Middle frontal gyrus (tissue), 1 donor: ENCODE data around the gene DROSHA.
"Not testable (repeated sequence)": the region's sequence is repeated elsewhere in the genome, so short reads cannot be mapped to it uniquely, and the experiment has no call there.

ENCODE experiments used
- DNase-seq: peaks from one replicate; pipeline ENCODE4 v3.0.0-alpha.2; 2015; ENCODE audit warnings: low spot score; ENCODE audit errors: extremely low spot score

DROSHA gene

GRCh38 chr5:31415960-31416359 is 115.9 kb downstream of the DROSHA start:
- no peak for DNase-seq

DNA sequence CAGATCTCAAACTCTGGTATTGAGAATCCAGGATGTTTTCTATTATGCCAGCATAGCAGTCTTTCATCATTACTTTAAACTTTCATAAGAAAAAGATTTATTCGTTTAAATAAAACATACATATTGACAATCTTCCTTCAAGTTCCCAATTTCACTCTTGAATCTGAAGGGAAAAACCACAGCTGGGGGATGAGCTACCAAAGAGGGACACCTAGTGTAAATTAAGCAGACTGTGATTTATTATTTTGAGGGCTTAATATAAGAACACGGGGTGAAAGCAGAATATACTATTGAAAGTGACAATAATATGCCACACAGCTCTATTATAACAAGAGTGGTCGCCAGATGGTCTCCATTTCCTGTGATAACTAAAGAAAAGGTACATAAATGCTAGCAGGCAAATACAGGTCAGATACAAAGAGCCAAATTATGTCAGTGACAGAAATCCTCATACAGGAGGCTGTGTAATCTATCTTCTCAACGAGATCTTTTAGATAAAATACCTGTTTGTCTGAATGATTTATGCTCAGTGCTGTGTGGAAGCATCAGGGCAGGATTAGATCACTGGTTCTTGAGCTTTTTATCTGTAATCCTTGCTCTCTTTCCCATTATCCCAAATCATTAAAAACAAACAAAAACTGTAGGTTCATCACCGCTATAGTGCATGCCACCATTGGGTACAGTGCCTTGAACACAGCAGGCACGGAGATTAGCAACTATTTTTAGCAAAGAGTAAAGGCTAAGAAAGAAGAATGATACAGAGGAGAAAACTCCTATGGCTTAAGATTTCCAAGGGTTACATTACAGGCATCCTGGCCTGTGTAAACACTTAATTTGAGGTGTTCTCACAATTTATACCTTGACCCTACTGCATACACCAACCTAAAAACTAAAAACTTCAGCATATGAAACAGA is 116.6 kb downstream of the DROSHA start:
- no peak for DNase-seq

DNA sequence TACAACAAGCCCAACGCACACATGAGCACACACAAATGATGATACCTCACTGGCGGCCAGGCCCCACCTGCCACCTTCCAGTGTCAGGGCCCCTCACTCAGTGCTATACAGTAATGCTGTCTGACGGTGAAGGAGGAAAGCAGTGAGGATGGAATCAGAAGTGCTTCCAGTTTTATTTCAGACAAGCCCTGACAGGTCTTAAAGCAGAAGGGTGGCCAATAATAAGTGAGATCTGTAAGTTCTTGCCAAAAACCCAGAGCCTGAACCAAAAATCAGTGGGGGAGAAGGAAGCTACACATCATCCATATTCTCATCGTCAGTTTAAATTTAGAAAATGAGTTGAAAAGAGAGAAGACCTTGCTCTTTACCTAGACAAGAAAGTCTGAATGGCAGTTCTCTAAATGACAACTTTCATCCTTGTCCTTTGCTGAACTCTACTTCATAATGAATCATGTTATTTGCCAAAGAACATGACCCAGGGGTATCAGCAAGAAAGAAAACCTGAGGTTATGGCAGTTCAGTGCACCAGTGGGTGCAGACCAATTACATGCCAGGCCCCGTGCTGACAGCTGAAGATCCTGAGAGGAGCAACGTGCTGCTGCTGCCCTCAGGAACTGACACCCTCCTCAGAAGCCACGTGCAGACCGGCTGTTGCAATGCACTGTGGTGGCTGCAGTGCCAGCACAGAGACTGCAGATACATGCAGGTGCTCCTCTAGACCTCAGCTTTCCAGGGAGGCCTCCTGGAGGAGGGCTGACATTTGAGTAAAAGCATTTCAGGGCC is 118.7 kb downstream of the DROSHA start:
- no peak for DNase-seq

DNA sequence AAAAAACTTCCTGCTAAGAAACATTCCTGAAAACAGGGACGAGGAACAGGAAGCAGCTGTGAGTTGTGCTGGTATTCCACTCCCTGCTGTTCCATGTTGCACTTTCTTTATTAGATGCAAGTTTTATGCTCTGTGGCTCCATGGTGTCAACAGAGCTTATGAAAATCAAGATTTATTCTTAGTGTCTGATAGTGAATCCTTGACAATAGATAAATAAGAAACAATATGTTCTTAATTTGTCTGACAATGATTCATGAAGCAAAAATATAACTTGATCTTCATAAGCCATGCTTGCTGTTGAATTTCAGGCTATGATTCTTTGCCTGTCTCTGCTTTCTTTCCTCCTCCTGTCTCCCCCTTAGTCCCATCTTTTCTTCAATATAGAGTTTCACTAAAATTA is 119.6 kb downstream of the DROSHA start:
- DNase-seq = no peak

GRCh38 chr5:31410089-31410488 is 121.8 kb downstream of the DROSHA start:
- no peak for DNase-seq

GRCh38 chr5:31408814-31409213 is 123.1 kb downstream of the DROSHA start:
- no peak for DNase-seq

DNA sequence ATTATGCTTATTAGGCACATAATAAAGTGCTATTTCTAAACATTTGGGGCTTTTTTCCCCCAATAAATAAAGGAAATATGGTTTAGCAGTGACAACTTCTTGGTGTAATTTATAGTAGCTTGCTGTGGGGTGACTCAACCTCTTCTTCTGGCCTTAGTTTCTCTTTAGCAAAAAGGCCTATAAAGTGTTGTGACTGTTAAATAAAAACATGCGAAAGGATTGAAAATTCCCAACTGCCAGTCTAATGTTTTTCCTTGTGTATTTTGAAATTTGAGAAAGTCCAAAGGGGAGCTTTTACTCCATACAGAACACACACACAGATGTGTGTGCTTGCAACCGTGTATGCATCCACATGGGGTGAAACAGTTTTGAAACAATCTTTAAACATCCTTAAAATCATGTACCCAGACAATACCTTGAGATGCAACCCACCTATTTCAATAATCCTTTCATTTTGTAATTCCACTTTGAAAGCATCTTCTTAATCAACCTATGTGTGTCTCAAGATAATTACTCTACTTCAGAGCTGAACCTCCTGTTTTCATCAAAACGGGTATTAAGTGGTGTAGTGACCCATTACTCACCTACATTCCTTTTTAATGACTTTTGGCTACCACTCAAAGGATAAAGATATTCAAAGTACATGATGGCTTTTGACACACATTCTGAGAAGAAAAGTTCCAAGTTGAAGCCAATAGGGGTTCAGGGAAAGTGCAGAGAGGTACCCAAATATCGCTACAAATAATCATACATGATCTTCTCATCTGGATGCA is 123.8 kb downstream of the DROSHA start:
- no peak for DNase-seq

GRCh38 chr5:31404325-31404724 is 127.6 kb downstream of the DROSHA start:
- no peak for DNase-seq

DNA sequence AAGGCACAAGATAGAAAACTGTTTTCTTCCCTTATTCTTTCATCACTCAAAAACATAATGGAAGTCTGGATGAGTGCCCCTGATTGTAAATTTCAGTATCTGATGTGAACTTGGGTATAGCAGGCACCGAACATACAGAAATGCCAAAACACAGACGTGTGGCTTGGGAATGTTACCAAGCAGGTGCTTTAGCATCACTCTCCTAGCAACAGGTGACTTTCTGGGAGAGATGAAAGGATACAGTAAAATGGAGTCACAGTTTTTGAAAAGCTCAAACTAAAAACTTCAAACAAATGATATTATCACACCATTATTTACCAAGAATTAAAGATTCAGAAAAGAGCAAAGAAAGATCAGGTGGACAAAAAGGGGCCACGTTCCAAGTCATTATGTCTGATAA is 130.2 kb downstream of the DROSHA start:
- DNase-seq = no peak

- no peak for DNase-seq
Observed at GRCh38 chr5:31397926-31398557, 133.9 kb downstream of the DROSHA start.

DNA sequence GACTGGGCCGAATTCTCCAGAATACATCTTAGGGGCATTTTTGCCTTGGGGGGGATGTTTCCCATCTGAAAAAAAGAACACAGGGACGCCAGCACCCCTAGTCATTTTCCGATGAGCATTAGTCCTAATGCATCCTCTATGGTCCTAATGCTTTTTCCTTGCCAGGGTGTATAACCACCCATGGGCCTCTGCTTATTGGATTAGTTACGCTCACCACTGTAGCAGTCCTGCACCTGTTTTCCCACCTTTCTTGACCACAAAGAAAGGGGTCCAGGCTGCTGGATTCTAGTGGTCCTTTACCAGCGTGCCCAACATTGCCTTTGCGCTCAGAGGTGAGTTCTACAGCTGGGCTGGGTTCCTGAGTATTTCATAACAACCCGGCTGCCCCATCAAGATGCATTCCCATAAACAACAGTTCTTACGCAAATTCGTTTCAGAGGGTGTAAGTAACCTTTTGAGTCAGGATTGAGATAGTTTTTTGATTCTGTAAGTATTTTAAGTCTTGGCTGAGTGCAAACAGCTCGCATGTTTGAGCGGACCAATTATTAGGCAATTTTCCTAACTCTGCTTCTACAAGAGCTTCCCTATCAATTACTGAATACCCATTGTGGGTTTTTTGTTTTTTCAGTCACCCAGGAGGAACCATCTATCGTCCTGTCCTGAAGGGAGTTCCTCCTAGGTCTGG is 135.1 kb downstream of the DROSHA start:
- DNase-seq = no peak

GRCh38 chr5:31395450-31396045 is 136.3 kb downstream of the DROSHA start:
- not testable (repeated sequence) for DNase-seq

GRCh38 chr5:31393126-31393525 is 138.8 kb downstream of the DROSHA start:
- DNase-seq = no peak

- no peak for DNase-seq
Observed at GRCh38 chr5:31392061-31392460, 139.8 kb downstream of the DROSHA start.

GRCh38 chr5:31390256-31390655 is 141.6 kb downstream of the DROSHA start:
- no peak for DNase-seq

DNA sequence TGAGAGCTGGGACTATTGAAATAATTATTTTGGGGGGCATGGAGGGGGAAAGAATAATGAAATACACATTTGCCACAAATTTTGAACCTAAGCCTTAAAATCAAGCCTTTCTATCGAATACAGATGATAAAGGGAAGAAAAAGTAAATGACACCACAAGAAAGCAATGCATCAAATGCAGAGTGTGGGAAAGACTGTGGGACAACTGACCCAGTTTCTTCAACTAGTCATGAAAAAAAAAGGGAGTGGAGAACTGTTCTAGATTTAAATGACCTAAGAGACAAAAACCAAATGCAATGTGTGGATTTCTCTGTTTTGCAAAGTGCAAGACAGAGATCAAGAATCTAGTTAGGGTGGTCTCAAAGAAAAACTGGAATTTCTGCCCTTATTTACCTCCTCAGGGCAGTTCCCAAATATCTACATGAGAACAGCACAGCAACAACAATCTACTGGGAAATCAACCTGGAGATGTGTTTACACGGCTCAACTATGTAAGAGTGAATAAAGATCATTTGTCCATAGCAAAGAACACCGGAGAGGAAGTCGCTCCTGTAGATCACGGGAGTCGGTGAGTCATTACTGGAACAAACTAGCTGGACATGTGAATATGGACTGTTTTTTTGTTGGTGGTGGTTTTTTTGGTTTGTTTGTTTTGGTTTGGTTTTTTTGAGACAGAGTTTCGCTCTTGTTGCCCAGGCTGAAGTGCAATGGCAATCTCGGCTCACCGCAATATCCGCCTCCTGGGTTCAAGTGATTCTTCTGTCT is 145.9 kb downstream of the DROSHA start:
- DNase-seq = no peak

DNA sequence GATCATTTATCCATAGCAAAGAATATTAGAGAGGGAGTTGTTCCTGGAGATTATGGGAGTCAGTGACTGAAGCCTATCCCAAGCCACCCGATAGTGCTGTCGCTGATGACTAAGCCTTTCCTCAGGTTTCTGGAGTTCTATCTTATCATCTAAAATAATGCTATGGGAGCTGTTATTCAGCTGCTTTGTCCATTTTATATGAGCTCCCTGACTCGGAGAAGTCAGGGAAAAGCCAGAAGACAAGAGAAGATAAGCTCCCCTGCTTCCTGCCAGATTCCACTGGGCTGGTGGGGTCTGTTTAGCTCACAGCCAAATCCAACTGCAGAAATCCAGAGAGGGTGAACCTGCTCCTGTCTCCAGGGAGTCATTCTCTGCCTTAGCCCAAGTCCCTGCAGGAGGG is 148.2 kb downstream of the DROSHA start:
- DNase-seq = no peak

DNA sequence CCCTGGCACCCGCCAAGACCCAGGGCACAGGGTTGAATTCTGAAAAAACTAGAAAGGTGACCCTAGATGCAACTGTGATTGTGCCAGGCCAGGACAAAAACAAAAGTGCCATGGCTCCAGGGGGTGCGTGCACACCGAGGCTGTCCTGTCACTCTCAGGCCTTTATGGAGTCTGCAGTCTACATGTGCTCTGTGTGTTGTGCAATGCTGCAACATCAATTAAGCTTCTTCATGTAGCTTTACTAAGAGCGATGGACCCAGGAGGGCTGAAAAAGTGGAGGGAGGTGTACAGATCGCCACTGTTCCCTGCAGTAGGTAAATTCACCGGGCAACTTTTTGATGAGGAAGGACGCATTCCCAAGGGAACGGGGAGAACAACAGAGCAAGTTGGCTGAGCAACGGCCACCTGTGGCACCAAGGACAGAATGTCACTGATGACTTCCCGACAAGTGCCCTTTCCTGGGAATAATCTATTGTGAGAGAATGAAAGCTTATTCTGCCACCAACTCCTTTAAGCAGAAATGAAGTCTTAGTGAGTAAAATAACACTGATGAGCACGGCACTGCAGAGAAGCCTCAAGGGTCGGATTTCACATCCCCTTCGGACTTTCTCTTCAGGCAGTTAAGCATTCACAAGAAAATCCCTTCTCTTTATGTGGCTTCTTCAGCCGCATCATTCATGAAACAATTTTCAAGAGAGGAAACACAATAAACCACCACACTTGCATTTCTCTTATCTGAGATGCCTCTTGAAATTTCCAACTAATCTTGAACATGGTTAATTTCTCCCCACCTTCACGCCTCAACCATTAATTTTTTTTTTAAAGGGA is 149.6 kb downstream of the DROSHA start:
- no peak for DNase-seq

DNA sequence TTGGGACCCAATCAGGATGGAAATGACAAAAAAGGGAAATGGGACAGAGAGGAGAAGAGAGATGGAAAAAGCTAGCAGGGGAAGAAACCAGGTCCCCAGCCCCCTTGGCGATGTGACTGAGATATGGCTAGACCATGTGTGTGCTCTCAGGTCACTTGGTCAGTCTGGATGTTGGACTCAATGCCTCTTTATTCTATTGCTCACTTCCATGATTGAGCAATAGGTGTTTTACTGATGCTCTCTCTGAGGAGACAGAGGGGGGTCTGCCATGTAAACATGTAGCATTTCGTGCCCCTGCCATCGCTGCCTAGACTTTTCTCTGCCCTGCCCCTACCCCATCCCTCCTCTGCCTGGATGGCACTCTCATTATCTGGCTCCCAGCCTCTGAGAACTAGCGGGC is 150.6 kb downstream of the DROSHA start:
- DNase-seq = no peak
